Heart right ventricle (tissue), 16 donors: ENCODE data around the gene MCRS1. TPM values are rescaled to one million over a fixed set of nuclear protein-coding genes. Genes with fewer than 3 reads are reported as not detected.

ENCODE experiments used
- ATAC-seq, 8 donors: fragments of 200-7000 bp; cut with Tn5 transposase; one replicate each; pipeline ENCODE4 v1.9.1; 2020; ENCODE audit warnings: mild to moderate bottlenecking in 8 of 8, moderate library complexity in 8 of 8, moderate number of reproducible peaks in 1 of 8
- DNase-seq, 2 donors: peaks; one replicate each; pipeline ENCODE4 v3.0.0-alpha.2; 2020
- H3K27ac ChIP-seq, 10 donors: fragments of 200-600 bp; sonication (generic) in 2 of 10; one replicate each; pipeline versions ENCODE4 v1.5.0 to v1.8.0; 2020 to 2022; ENCODE audit warnings: mild to moderate bottlenecking in 3 of 10
- H3K27me3 ChIP-seq, 7 donors: fragments of 200-600 bp; one replicate each; pipeline ENCODE4 v1.8.0; 2021 to 2022; ENCODE audit warnings: mild to moderate bottlenecking in 2 of 7
- H3K36me3 ChIP-seq, 9 donors: fragments of 200-600 bp; sonication (generic) in 1 of 9; one replicate each; pipeline versions ENCODE4 v1.5.0 to v1.8.0; 2020 to 2022; ENCODE audit warnings: mild to moderate bottlenecking in 2 of 9
- H3K4me1 ChIP-seq, 9 donors: fragments of 200-600 bp; sonication (generic) in 1 of 9; one replicate each; pipeline versions ENCODE4 v1.5.0 to v1.8.0; 2020 to 2022; ENCODE audit warnings: mild to moderate bottlenecking in 4 of 9
- H3K4me3 ChIP-seq, 10 donors: fragments of 200-600 bp; sonication (generic) in 2 of 10; one replicate each; pipeline versions ENCODE4 v1.5.0 to v1.8.0; 2020 to 2022; ENCODE audit warnings: mild to moderate bottlenecking in 7 of 10, moderate library complexity in 2 of 10
- H3K9me3 ChIP-seq, 11 donors: fragments of 200-600 bp in 10 of 11; sonication (generic) in 2 of 11; one replicate each; pipeline versions ENCODE4 v1.5.0 to v1.8.0; 2013 to 2022; ENCODE audit warnings: mild to moderate bottlenecking in 2 of 11, control low read depth in 1 of 11, moderate library complexity in 1 of 11
- WGBS, 2 donors: extraction: QIAGEN DNeasy Blood & Tissue Kit; methylation state at CpG; one replicate each; pipeline ENCODE4 v1.1.7; 2013; ENCODE audit warnings: inconsistent platforms in 1 of 2; 5-methylcytosine and 5-hydroxymethylcytosine counted together
- intact Hi-C, 10 donors: fragments of 100-400 bp; cut with DNase I; formaldehyde crosslinking; loops; one replicate each; pipeline versions ENCODE4 v1.11.1 to v1.14.2; 2022
- polyA plus RNA-seq, 2 donors: library from polyadenylated mRNA; stranded (reverse); fragments of 200-250 nt; gene quantifications; one replicate each; pipeline ENCODE4 v1.2.3, GENCODE V29; 2013
- total RNA-seq, 10 donors: library from RNA; stranded (reverse); fragmentation: NEBNext Ultra II Directional in 3 of 10; extraction: Animal tissue kit (Norgen Biotek cat#: 25700) in 3 of 10; gene quantifications; one replicate each; pipeline versions ENCODE4 v1.2.1 to v1.2.4, GENCODE V29; 2021 to 2023
- TF ChIP-seq, protein P1 (sequence below), 9 donors: fragments of 200-600 bp; sonication (generic) in 2 of 9; IDR thresholded peaks; one replicate each; pipeline versions ENCODE4 v1.5.0 to v1.8.0; 2021 to 2022; ENCODE audit warnings: antibody characterized with exemption in 9 of 9, mild to moderate bottlenecking in 5 of 9, moderate library complexity in 1 of 9
- donor health status: Arrhythmogenic right ventricular cardiomyopathy.
- donor health status: ischemic (EF 13 %, LVEDD 7.1; RV severe dilation, severe dysfunction).
- donor health status: healthy with polysubstance abuse.
- donor health status: DM: no; HTN: yes; CAD: no.
- donor health status: DM: no; HTN: no; CAD: no.
- donor health status: ischemic (EF 25% LVEDD 6.9; RV normal size, moderate dysfunction).
- donor health status: ischemic (EF 25% LVEDD 5.7; RV mildly dilated, moderate dysfunction).
- donor health status: healthy.
- donor health status: DM: yes; HTN: yes; CAD: no.
- donor health status: Ischemic cardiomyopathy.
- donor health status: ischemic (EF 35%, LVEDD 5.7; RV mildly dilated, moderate dysfunction).
- donor health status: nonischemic (EF 11% LVEDD 7.7; RV severe dilation, severe dysfunction).
- donor health status: DM: yes; HTN: yes; CAD: no.
- donor health status: PGD.
- donor health status: ischemic (EF 29% LVEDD 5.4; RV normal size, mild dysfunction).
- donor health status: nonischemic (EF 23%, LVEDD 6.1; RV moderate dilation, normal function).

MCRS1 gene
- total and polyA plus RNA-seq, 12 donors = 72.6 to 118 (median 82.2) TPM

GRCh38 chr12:49604856-49605255 lies 36.9 kb upstream of the MCRS1 start:
- intact Hi-C loops = no loop called here
- H3K36me3 ChIP-seq = peaks cover 0 to 6% (median 0%) of the 10 kb centered on the region in 9 donors
- no peak overlapping the region for H3K27ac ChIP-seq
- ATAC-seq (no peak), DNase-seq (no peak)
- H3K9me3 ChIP-seq = no peaks in the 10 kb centered on the region
- H3K4me1 ChIP-seq = peaks cover 0 to 11% (median 0%) of the 10 kb centered on the region in 9 donors
- no peak overlapping the region for H3K4me3 ChIP-seq
- H3K27me3 ChIP-seq = no peaks in the 10 kb centered on the region
- TF ChIP-seq, protein P1, sequence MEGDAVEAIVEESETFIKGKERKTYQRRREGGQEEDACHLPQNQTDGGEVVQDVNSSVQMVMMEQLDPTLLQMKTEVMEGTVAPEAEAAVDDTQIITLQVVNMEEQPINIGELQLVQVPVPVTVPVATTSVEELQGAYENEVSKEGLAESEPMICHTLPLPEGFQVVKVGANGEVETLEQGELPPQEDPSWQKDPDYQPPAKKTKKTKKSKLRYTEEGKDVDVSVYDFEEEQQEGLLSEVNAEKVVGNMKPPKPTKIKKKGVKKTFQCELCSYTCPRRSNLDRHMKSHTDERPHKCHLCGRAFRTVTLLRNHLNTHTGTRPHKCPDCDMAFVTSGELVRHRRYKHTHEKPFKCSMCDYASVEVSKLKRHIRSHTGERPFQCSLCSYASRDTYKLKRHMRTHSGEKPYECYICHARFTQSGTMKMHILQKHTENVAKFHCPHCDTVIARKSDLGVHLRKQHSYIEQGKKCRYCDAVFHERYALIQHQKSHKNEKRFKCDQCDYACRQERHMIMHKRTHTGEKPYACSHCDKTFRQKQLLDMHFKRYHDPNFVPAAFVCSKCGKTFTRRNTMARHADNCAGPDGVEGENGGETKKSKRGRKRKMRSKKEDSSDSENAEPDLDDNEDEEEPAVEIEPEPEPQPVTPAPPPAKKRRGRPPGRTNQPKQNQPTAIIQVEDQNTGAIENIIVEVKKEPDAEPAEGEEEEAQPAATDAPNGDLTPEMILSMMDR (IDR thresholded peaks at IDR 0.05) = no peak
- 44 to 58% methylated on average over 5 of the region's 5 CpGs for WGBS, 2 donors

DNA sequence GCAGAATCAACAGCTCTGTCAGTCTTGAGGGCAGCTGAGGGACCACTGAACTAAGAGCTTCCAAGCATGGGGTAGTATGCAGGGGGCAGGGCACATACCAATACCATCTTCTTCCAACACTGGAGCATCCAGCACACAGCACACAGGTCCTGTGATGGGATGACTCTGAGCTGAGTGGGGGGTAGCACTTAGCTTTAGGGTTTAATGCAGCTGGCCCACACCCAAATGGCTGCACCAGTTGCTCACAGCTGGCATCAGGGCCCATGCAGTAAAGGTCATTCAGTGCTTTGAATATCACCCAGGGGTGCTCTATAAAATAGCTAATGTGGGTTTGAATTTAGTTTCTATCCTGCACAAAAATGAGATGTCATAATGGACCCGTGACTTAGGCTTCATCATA lies 35.8 kb upstream of the MCRS1 start:
- TF ChIP-seq, protein P1 (IDR thresholded peaks at IDR 0.05) = no peak
- 83 to 88% methylated on average over 1 of the region's 1 CpG for WGBS, 2 donors
- ATAC-seq (no peak), DNase-seq (no peak)
- Histone ChIP-seq H3K27me3 (no peaks in the 10 kb centered on the region), H3K27ac (no peak overlapping the region), H3K9me3 (no peaks in the 10 kb centered on the region), H3K4me3 (no peak overlapping the region), H3K4me1 (peaks cover 0 to 11% (median 0%) of the 10 kb centered on the region in 9 donors), H3K36me3 (peaks cover 0 to 6% (median 0%) of the 10 kb centered on the region in 9 donors)
- intact Hi-C loops = no loop called here

DNA sequence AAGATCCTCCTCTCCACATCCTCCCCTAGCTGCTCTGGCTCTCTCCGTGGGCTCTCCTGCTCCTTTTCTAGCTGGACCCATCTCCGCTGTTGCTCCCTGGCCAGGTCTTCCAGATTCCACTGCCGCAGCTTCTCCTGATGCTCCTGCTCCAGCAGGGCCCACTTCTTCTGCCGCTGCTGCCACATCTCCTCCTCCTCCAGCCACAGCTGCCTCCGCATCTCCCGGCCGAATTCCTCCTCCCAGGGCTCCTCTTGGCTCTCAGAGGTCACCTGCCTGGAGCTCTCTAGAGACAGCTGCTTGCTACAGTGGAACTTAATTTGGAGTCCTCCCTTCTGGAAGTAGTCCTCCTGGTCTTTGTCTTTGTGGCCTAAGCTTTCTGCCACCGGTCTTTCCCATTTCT lies 32.0 kb upstream of the MCRS1 start:
- Histone ChIP-seq H3K27me3 (no peaks in the 10 kb centered on the region), H3K27ac (no peak overlapping the region), H3K4me1 (peaks cover 0 to 2% (median 0%) of the 10 kb centered on the region in 9 donors), H3K36me3 (peaks cover 0 to 6% (median 0%) of the 10 kb centered on the region in 9 donors), H3K4me3 (no peak overlapping the region), H3K9me3 (no peaks in the 10 kb centered on the region)
- TF ChIP-seq, protein P1 (IDR thresholded peaks at IDR 0.05) = no peak
- WGBS, 2 donors = 95% methylated on average over 8 of the region's 8 CpGs
- DNase-seq (no peak), ATAC-seq (no peak)
- intact Hi-C loops = no loop called here

GRCh38 chr12:49598527-49598926 lies 30.6 kb upstream of the MCRS1 start:
- Histone ChIP-seq H3K9me3 (no peaks in the 10 kb centered on the region), H3K27me3 (no peaks in the 10 kb centered on the region), H3K36me3 (peaks cover 0 to 6% (median 0%) of the 10 kb centered on the region in 9 donors), H3K4me1 (no peaks in the 10 kb centered on the region), H3K4me3 (no peak overlapping the region), H3K27ac (no peak overlapping the region)
- TF ChIP-seq, protein P1 (IDR thresholded peaks at IDR 0.05) = no peak
- intact Hi-C loops = no loop called here
- DNase-seq (no peak), ATAC-seq (no peak)
- WGBS, 2 donors = 85 to 86% methylated on average over 10 of the region's 10 CpGs
